Activated T-cell treated with anti-CD3 and anti-CD28 coated beads, Interleukin-2, amount 50 U/mL, for 72 hours (primary cell): ENCODE measurements around the gene GPC5. TPM values are rescaled to one million over a fixed set of nuclear protein-coding genes. Genes with fewer than 3 reads are reported as not detected.
"Not testable (repeated sequence)": the region's sequence is repeated elsewhere in the genome, so short reads cannot be mapped to it uniquely, and the experiment has no call there.

Experiments
- ATAC-seq, 2 donors: fragments of 150-1000 bp; cut with Tn5 transposase; replicated peaks in 1 of 2; 2 replicates each; pipeline ENCODE4 v1.10.0; 2021; ENCODE audit warnings: moderate library complexity in 2 of 2, mild to moderate bottlenecking in 1 of 2
- DNase-seq, 2 donors: peaks; one replicate each; pipeline ENCODE4 v3.0.0; 2021 to 2022; ENCODE audit warnings: mixed read lengths in 1 of 2
- H3K27ac Mint-ChIP-seq: one replicate; pipeline ENCODE4 v1.8.0; 2022; ENCODE audit warnings: mild to moderate bottlenecking, moderate library complexity, mixed read lengths
- H3K27me3 Mint-ChIP-seq: one replicate; pipeline ENCODE4 v1.8.0; 2022; ENCODE audit warnings: low read depth, mixed read lengths
- H3K36me3 Mint-ChIP-seq, 2 donors: one replicate each; pipeline ENCODE4 v1.8.0; 2022; ENCODE audit warnings: mixed read lengths in 2 of 2, mild to moderate bottlenecking in 1 of 2; ENCODE audit not compliant: insufficient read depth in 2 of 2
- H3K4me1 Mint-ChIP-seq: one replicate; pipeline ENCODE4 v1.8.0; 2022; ENCODE audit warnings: low read depth, mixed read lengths
- H3K4me3 Mint-ChIP-seq, 2 donors: one replicate each; pipeline ENCODE4 v1.8.0; 2022; ENCODE audit warnings: mild to moderate bottlenecking in 2 of 2, mixed read lengths in 2 of 2, moderate library complexity in 2 of 2
- H3K9me3 Mint-ChIP-seq, 2 donors: one replicate each; pipeline ENCODE4 v1.8.0; 2022; ENCODE audit warnings: mixed read lengths in 2 of 2
- total RNA-seq, 2 donors: library from RNA; stranded (reverse); gene quantifications; one replicate each; pipeline ENCODE4 v1.2.3, GENCODE V29; 2022

Gene GPC5
- total RNA-seq, 2 donors from 2014 or later: 0.14 TPM; not detected in 1

- H3K27me3 Mint-ChIP-seq: no peaks in the 10 kb centered on the region
- DNase-seq (no peak), ATAC-seq (no peak)
- no peaks in the 10 kb centered on the region for H3K36me3 Mint-ChIP-seq
- no peak overlapping the region for H3K4me3 Mint-ChIP-seq
- no peaks in the 10 kb centered on the region for H3K4me1 Mint-ChIP-seq
- peaks cover 0 to 1% of the 10 kb centered on the region in 2 donors for H3K9me3 Mint-ChIP-seq
- H3K27ac Mint-ChIP-seq: no peak overlapping the region
Measured at GRCh38 chr13:92743992-92744391, 1345.6 kb downstream of the GPC5 start.

DNA sequence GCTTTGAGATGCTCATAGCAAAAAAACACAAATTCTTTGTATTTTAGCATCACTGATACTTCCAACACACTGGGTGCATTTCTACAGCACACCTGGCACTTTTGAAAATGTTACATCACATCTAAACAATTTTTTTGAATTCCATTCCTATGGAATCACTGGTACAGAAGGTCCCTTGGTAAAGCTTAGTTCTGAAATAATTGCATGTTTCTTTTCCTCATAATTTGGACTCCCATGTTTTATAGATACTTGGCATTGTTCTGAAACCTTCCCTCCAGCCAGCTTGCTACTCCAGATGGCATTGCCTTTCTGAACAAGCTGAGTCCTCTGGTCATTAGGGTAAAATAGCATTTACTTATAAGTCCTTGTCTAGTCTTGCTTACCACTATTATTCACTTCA lies 1346.8 kb downstream of the GPC5 start:
- DNase-seq: no peak
- no peaks in the 10 kb centered on the region for H3K4me1 Mint-ChIP-seq
- H3K27me3 Mint-ChIP-seq: no peaks in the 10 kb centered on the region
- H3K9me3 Mint-ChIP-seq: peaks cover 0 to 1% of the 10 kb centered on the region in 2 donors
- no peaks in the 10 kb centered on the region for H3K36me3 Mint-ChIP-seq
- no peak for ATAC-seq
- H3K27ac Mint-ChIP-seq: no peak overlapping the region
- H3K4me3 Mint-ChIP-seq: no peak overlapping the region

DNA sequence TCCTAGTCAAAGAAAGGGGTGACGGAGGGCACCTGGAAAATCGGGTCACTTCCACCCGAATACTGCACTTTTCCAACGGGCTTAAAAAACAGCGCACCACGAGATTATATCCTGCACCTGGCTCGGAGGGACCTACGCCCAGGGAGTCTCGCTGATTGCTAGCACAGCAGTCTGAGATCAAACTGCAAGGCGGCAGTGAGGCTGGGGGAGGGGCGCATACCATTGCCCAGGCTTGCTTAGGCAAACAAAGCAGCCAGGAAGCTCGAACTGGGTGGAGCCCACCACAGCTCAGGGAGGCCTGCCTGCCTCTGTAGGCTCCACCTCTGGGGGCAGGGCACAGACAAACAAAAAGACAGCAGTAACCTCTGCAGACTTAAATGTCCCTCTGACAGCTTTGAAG lies 1354.3 kb downstream of the GPC5 start:
- not testable (repeated sequence) for H3K4me3 Mint-ChIP-seq, H3K36me3 Mint-ChIP-seq, H3K9me3 Mint-ChIP-seq, DNase-seq, ATAC-seq, H3K27ac Mint-ChIP-seq, H3K4me1 Mint-ChIP-seq, H3K27me3 Mint-ChIP-seq

DNA sequence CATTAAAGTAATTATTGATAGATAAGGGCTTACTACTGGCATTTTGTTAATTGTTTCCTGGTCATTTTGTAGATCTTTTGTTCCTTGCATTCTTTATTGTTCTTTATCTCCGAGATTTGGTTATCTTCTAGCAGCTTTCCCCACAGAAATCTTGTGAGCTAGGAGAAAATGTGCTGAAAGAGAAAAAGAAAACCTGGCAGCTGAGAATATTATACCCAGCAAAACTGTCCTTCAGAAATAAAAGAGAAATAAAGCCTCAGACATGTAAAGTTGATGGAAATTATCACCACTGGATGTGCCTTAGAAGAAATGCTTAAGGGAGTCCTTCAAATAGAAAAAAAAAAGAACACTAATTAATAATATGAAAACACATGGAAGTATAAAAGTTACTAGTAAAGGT lies 1363.3 kb downstream of the GPC5 start:
- no peaks in the 10 kb centered on the region for H3K27me3 Mint-ChIP-seq
- H3K27ac Mint-ChIP-seq: no peak overlapping the region
- H3K4me1 Mint-ChIP-seq: no peaks in the 10 kb centered on the region
- peaks cover 0 to 11% of the 10 kb centered on the region in 2 donors for H3K9me3 Mint-ChIP-seq
- no peak for DNase-seq
- no peak for ATAC-seq
- H3K36me3 Mint-ChIP-seq: peaks cover 1 to 2% of the 10 kb centered on the region in 2 donors
- H3K4me3 Mint-ChIP-seq: no peak overlapping the region

GRCh38 chr13:92767468-92767867 lies 1369.0 kb downstream of the GPC5 start:
- no peak overlapping the region for H3K4me3 Mint-ChIP-seq
- no peaks in the 10 kb centered on the region for H3K27me3 Mint-ChIP-seq
- peaks cover 6 to 7% of the 10 kb centered on the region in 2 donors for H3K9me3 Mint-ChIP-seq
- DNase-seq (no peak), ATAC-seq (no peak)
- H3K36me3 Mint-ChIP-seq: peaks cover 0 to 2% of the 10 kb centered on the region in 2 donors
- no peak overlapping the region for H3K27ac Mint-ChIP-seq
- H3K4me1 Mint-ChIP-seq: no peaks in the 10 kb centered on the region

GRCh38 chr13:92768602-92769001 lies 1370.2 kb downstream of the GPC5 start:
- Mint-ChIP-seq H3K4me1 (no peaks in the 10 kb centered on the region), H3K36me3 (no peaks in the 10 kb centered on the region), H3K27me3 (no peaks in the 10 kb centered on the region), H3K4me3 (no peak overlapping the region), H3K9me3 (peaks cover 6 to 9% of the 10 kb centered on the region in 2 donors), H3K27ac (no peak overlapping the region)
- ATAC-seq: no peak
- no peak for DNase-seq

- Mint-ChIP-seq H3K9me3 (peaks cover 6 to 10% of the 10 kb centered on the region in 2 donors), H3K36me3 (no peaks in the 10 kb centered on the region), H3K27me3 (no peaks in the 10 kb centered on the region), H3K4me3 (no peak overlapping the region), H3K27ac (no peak overlapping the region), H3K4me1 (no peaks in the 10 kb centered on the region)
- ATAC-seq (no peak), DNase-seq (no peak)
Measured at GRCh38 chr13:92769046-92769445, 1370.6 kb downstream of the GPC5 start.

- no peaks in the 10 kb centered on the region for H3K36me3 Mint-ChIP-seq
- H3K27ac Mint-ChIP-seq: no peak overlapping the region
- peaks cover 3 to 9% of the 10 kb centered on the region in 2 donors for H3K9me3 Mint-ChIP-seq
- H3K4me3 Mint-ChIP-seq: no peak overlapping the region
- no peaks in the 10 kb centered on the region for H3K4me1 Mint-ChIP-seq
- no peak for ATAC-seq
- no peak for DNase-seq
- H3K27me3 Mint-ChIP-seq: no peaks in the 10 kb centered on the region
Measured at GRCh38 chr13:92775658-92776057, 1377.2 kb downstream of the GPC5 start.

GRCh38 chr13:92781965-92782690 lies 1383.7 kb downstream of the GPC5 start:
- Mint-ChIP-seq H3K9me3 (peaks cover 0 to 2% of the 10 kb centered on the region in 2 donors), H3K4me1 (no peaks in the 10 kb centered on the region), H3K36me3 (no peaks in the 10 kb centered on the region), H3K27me3 (no peaks in the 10 kb centered on the region), H3K27ac (no peak overlapping the region), H3K4me3 (no peak overlapping the region)
- DNase-seq: no peak
- ATAC-seq: no peak

DNA sequence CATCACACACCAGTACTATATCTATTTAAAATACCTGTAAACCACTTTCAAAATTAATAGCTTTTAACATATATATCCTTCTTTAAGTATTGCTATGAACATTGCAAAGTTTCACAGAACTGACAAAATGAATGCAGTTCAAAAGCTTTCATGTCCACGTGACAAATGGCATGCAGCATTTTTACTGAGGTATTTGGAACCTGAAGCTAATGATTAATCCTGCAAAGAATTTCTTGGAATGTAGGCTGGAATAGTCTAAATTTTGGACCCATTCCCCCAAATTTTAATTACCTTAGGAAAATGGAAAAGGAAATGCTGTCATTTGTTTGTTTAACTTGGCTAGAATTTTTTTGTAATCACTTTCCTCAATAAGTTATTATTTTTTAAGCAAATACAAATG lies 1404.4 kb downstream of the GPC5 start:
- Mint-ChIP-seq H3K9me3 (peaks cover 3% of the 10 kb centered on the region in 2 donors), H3K27ac (no peak overlapping the region), H3K4me3 (no peak overlapping the region), H3K36me3 (no peaks in the 10 kb centered on the region), H3K27me3 (no peaks in the 10 kb centered on the region), H3K4me1 (no peaks in the 10 kb centered on the region)
- ATAC-seq: no peak
- no peak for DNase-seq

DNA sequence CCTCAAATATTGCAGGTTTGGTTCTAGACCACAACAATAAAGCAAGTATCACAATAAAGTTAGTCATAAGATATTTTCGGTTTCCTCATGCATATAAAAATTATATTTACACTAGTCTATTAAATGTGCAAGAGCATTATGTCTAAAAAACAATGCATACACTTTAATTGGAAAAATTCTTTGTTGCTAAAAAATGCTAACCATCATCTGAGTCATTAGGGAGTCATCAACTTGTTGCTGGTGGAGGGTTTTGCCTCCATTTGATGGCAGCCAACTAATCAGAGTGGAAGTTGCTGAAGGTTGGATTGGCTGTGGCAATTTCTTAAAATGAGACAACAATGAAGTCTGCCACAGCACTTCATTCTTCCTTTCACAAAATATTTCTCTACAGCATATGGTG lies 1405.9 kb downstream of the GPC5 start:
- DNase-seq: no peak

GRCh38 chr13:92804926-92805325 lies 1406.5 kb downstream of the GPC5 start:
- no peaks in the 10 kb centered on the region for H3K27me3 Mint-ChIP-seq
- H3K36me3 Mint-ChIP-seq: no peaks in the 10 kb centered on the region
- ATAC-seq (no peak), DNase-seq (no peak)
- H3K27ac Mint-ChIP-seq: peak overlapping the region; percentile 23
- no peaks in the 10 kb centered on the region for H3K4me1 Mint-ChIP-seq
- H3K9me3 Mint-ChIP-seq: peaks cover 3% of the 10 kb centered on the region in 2 donors
- H3K4me3 Mint-ChIP-seq: no peak overlapping the region

More for the DNA sequence above, 1405.9 kb downstream of the GPC5 start:
- Mint-ChIP-seq H3K4me1 (no peaks in the 10 kb centered on the region), H3K4me3 (no peak overlapping the region), H3K36me3 (no peaks in the 10 kb centered on the region), H3K27ac (no peak overlapping the region), H3K27me3 (no peaks in the 10 kb centered on the region), H3K9me3 (peaks cover 3% of the 10 kb centered on the region in 2 donors)
- no peak for ATAC-seq

DNA sequence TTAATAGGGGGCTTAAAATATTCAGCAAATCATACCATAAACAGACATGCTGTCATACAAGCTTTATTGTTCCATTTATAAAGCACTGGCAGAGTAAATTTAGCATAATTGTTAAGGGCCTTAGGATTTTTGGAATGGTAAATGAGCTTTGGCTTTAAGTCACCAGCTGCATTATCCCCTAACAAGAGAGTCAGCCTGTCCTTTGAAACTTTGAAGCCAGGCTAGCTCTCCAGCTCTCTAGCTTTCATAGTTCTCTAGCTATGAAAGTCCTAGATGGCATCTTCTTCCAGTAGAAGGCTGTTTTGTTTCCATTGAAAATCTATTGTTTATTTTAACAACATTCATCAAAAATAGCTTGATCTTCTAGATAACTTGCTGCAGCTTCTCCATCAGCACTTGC lies 1407.3 kb downstream of the GPC5 start:
- Mint-ChIP-seq H3K27ac (no peak overlapping the region), H3K4me3 (peak overlapping the region; percentile 51 to 85), H3K27me3 (no peaks in the 10 kb centered on the region), H3K4me1 (no peaks in the 10 kb centered on the region), H3K9me3 (peaks cover 3% of the 10 kb centered on the region in 2 donors), H3K36me3 (no peaks in the 10 kb centered on the region)
- no peak for DNase-seq
- ATAC-seq: no peak

DNA sequence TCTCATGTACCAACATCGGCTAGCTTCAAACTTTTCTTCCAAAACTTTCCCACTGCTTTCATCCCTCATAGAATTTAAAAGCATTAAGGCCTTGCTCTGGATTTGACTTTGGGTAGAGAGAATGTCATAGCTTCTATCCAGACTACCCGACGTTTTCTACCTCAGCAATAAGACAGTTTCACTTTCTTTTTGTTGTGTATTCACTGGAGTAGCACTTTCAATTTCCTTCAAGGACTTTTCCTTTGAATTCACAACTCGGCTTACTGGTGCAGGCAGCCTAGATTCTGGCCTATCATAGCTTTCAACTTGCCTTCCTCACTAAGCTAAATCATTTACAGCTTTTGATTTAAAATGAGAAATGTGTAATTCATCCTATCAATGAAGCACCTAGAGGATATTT lies 1407.8 kb downstream of the GPC5 start:
- Mint-ChIP-seq H3K4me3 (peak overlapping the region; percentile 51 to 85), H3K4me1 (no peaks in the 10 kb centered on the region), H3K36me3 (no peaks in the 10 kb centered on the region), H3K27me3 (no peaks in the 10 kb centered on the region), H3K9me3 (peaks cover 3% of the 10 kb centered on the region in 2 donors), H3K27ac (peak overlapping the region; percentile 46)
- DNase-seq (no peak), ATAC-seq (peak in 1 of 2 donors; percentile 30)
